Measurements from ENCODE around the gene TCF7.
A peak's percentile ranks its signal among the peaks of the same experiment; 100 is the strongest.

Gene TCF7

GRCh38 chr5:134097211-134097749 is 17.2 kb upstream of the TCF7 start:
- TF ChIP-seq GABPA (IDR thresholded peaks at IDR 0.05; ENCODE audit: low read depth) (no peak), REST (IDR thresholded peaks at IDR 0.05; ENCODE audit: insufficient replicate concordance, low read depth) (no peak), POLR2AphosphoS5 (IDR thresholded peaks at IDR 0.05; ENCODE audit: low read depth) (no peak), SPI1 (IDR thresholded peaks at IDR 0.05; ENCODE audit: borderline replicate concordance, low read depth) (no peak)
- TF ChIP-seq, protein P1, sequence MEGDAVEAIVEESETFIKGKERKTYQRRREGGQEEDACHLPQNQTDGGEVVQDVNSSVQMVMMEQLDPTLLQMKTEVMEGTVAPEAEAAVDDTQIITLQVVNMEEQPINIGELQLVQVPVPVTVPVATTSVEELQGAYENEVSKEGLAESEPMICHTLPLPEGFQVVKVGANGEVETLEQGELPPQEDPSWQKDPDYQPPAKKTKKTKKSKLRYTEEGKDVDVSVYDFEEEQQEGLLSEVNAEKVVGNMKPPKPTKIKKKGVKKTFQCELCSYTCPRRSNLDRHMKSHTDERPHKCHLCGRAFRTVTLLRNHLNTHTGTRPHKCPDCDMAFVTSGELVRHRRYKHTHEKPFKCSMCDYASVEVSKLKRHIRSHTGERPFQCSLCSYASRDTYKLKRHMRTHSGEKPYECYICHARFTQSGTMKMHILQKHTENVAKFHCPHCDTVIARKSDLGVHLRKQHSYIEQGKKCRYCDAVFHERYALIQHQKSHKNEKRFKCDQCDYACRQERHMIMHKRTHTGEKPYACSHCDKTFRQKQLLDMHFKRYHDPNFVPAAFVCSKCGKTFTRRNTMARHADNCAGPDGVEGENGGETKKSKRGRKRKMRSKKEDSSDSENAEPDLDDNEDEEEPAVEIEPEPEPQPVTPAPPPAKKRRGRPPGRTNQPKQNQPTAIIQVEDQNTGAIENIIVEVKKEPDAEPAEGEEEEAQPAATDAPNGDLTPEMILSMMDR (IDR thresholded peaks at IDR 0.05; ENCODE audit: insufficient read depth, low read length): no peak
- H3K27me3 ChIP-seq (ENCODE audit: insufficient read depth, poor library complexity, severe bottlenecking): no peaks in the 10 kb centered on the region
- no peak for DNase-seq (ENCODE audit: low read depth in 1 of 2, low spot score in 1 of 2)
- no peak overlapping the region for H3K4me3 ChIP-seq (replicated peaks; ENCODE audit: insufficient read depth, low read length)
- H3K27ac ChIP-seq (replicated peaks): no peak overlapping the region

DNA sequence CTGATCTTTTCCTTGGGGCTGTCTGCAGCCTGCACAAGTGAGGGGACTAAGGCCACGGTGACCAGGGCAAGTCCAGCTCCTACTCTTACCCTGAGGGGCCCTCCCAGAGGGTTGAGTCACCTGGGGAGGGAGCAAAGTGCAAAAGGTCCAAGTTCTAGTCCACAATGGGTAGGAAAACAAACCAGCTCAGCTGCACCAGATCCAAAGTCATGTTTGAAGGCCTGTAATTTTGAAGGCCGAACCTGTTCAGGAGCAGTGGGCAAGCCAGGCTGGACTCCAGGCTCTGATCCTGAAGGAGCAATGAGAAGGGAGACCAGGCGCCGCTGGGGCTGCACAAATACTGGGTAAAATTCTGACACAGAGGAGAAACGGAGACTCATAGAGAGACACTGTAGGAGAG is 15.8 kb upstream of the TCF7 start:
- Histone ChIP-seq H3K4me3 (replicated peaks; ENCODE audit: insufficient read depth, low read length) (no peak overlapping the region), H3K27me3 (ENCODE audit: insufficient read depth, poor library complexity, severe bottlenecking) (no peaks in the 10 kb centered on the region), H3K27ac (replicated peaks) (no peak overlapping the region)
- DNase-seq (ENCODE audit: low read depth in 1 of 2, low spot score in 1 of 2): no peak
- TF ChIP-seq, protein P1 (IDR thresholded peaks at IDR 0.05; ENCODE audit: insufficient read depth, low read length): no peak
- TF ChIP-seq SPI1 (IDR thresholded peaks at IDR 0.05; ENCODE audit: borderline replicate concordance, low read depth): no peak
- TF ChIP-seq REST (IDR thresholded peaks at IDR 0.05; ENCODE audit: insufficient replicate concordance, low read depth): no peak
- TF ChIP-seq POLR2AphosphoS5 (IDR thresholded peaks at IDR 0.05; ENCODE audit: low read depth): no peak
- TF ChIP-seq GABPA (IDR thresholded peaks at IDR 0.05; ENCODE audit: low read depth): no peak

DNA sequence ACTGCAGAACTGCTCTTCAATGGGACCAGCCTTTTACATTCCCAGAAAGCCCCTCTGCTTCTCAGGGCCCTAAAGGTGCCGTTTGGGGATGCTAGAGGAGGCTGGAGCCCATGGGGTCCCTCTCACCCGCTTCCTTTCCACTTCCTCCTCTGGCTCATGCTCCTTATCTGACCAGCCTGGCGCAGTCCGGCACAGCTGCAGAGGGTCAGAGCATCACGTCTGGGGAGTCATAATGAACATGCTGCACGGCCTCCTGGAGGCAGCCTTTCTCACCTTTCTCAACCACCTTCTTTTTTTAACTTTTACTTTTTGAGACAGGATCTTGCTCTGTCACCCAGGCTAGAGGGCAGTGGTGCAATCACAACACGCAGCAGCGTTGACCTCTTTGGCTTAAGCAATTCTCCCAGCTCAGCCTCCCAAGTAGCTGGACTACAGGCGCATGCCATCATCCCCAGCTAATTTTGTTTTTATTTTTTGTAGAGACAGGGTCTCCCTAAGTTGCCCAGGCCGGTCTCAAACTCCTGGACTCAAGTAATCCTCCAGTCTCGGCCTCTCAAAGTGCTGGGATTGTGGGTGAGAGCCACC is 15.1 kb upstream of the TCF7 start:
- TF ChIP-seq, protein P1 (IDR thresholded peaks at IDR 0.05; ENCODE audit: insufficient read depth, low read length): no peak
- TF ChIP-seq POLR2AphosphoS5 (IDR thresholded peaks at IDR 0.05; ENCODE audit: low read depth) (no peak), SPI1 (IDR thresholded peaks at IDR 0.05; ENCODE audit: borderline replicate concordance, low read depth) (no peak), REST (IDR thresholded peaks at IDR 0.05; ENCODE audit: insufficient replicate concordance, low read depth) (no peak), GABPA (IDR thresholded peaks at IDR 0.05; ENCODE audit: low read depth) (no peak)
- H3K27me3 ChIP-seq (ENCODE audit: insufficient read depth, poor library complexity, severe bottlenecking): no peaks in the 10 kb centered on the region
- no peak overlapping the region for H3K27ac ChIP-seq (replicated peaks)
- peak in 1 of 2 experiments; percentile 11 for DNase-seq (ENCODE audit: low read depth in 1 of 2, low spot score in 1 of 2)
- H3K4me3 ChIP-seq (replicated peaks; ENCODE audit: insufficient read depth, low read length): no peak overlapping the region

Data from HL-60 (cell line).